Forelimb muscle (tissue), 1 donor: ENCODE data around the gene ANKRD13A. TPM values are rescaled to one million over a fixed set of nuclear protein-coding genes. Genes with fewer than 3 reads are reported as not detected.
"Not testable (repeated sequence)": the region's sequence is repeated elsewhere in the genome, so short reads cannot be mapped to it uniquely, and the experiment has no call there.

Experiments used
- DNase-seq: peaks from one replicate; pipeline ENCODE4 v3.0.0-alpha.2; 2013; ENCODE audit warnings: low read depth
- polyA plus RNA-seq: library from polyadenylated mRNA; unstranded; fragments of 120-200 nt; gene quantifications from one replicate; pipeline ENCODE4 v1.2.1, GENCODE V29; 2013; ENCODE audit not compliant: insufficient read length

The ANKRD13A gene
- polyA plus RNA-seq, 1 donor = 43.4 TPM

- DNase-seq = no peak
Measured at GRCh38 chr12:110079477-110080400, 80.5 kb downstream of the ANKRD13A start.

- DNase-seq = no peak
Measured at GRCh38 chr12:110080410-110080809, 81.2 kb downstream of the ANKRD13A start.

- no peak for DNase-seq
Measured at GRCh38 chr12:110084314-110085015, 85.2 kb downstream of the ANKRD13A start.

- DNase-seq = not testable (repeated sequence)
Measured at GRCh38 chr12:110088216-110088615, 89.0 kb downstream of the ANKRD13A start.

- no peak for DNase-seq
Measured at GRCh38 chr12:110088936-110089335, 89.7 kb downstream of the ANKRD13A start.

Other genes with a start within 250 kb of the ANKRD13A start
- 0.75 TPM for gene TRPV4, start 166.0 kb upstream of the ANKRD13A start, polyA plus RNA-seq
- gene GLTP, start 118.9 kb upstream of the ANKRD13A start, polyA plus RNA-seq = 19.3 TPM
- 21.0 TPM for gene TCHP, start 99.2 kb upstream of the ANKRD13A start, polyA plus RNA-seq
- gene GIT2, start 3.1 kb upstream of the ANKRD13A start, polyA plus RNA-seq = 50.8 TPM
- gene C12orf76, start 49.1 kb downstream of the ANKRD13A start, polyA plus RNA-seq = 29.9 TPM
- gene IFT81, start 124.9 kb downstream of the ANKRD13A start, polyA plus RNA-seq = 16.7 TPM